Hepatocyte (in vitro differentiated cells): ENCODE results near the gene TANC1.

ENCODE experiments used
- CTCF ChIP-seq: fragments of 200-600 bp; sonication (generic); IDR thresholded peaks from 2 replicates; pipeline ENCODE4 v1.5.1; 2016; ENCODE audit warnings: antibody characterized with exemption, mild to moderate bottlenecking; ENCODE audit not compliant: poor library complexity
- EZH2 ChIP-seq: fragments of 200-600 bp; sonication (generic); IDR thresholded peaks from 2 replicates; pipeline ENCODE4 v1.6.1; 2016; ENCODE audit warnings: antibody characterized with exemption, mild to moderate bottlenecking, borderline replicate concordance
- EZH2phosphoT487 ChIP-seq: fragments of 200-600 bp; sonication (generic); IDR thresholded peaks from one replicate; pipeline ENCODE4 v1.6.1; 2018; ENCODE audit warnings: antibody characterized with exemption, mild to moderate bottlenecking, low read depth, moderate library complexity; ENCODE audit not compliant: unreplicated experiment, severe bottlenecking

DNA sequence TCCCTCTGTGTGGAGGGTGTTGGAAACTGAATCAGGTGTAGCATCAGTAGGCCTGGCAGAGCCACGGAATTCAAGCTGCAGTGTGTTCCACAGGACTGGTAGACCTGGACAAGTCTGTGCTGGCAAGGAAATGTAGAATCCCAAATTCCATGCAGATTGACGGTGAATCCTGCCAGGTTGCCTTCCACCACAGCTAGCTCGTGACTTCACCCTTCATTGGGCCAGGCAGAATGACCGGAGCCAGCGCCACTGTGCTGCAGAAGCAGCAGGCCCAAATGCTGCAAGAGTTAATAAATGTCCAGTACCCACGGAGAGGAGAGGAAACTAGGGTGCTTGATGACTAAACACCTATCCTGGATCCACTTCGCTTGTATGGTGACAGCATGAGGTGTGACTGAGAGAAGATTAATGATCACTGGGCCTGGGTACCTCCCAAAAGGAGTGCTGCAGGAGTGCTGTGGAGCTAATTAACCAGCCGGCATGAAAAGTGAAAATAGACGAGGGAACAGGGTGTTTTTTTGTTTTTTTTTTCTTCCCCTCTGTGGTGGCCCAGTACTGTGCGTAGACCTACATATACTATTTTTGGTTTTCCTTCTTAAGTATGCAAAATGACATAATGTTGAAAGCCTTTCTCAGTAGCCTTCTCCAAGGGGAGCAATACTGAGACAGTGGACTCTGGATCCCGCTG lies 122.2 kb downstream of the TANC1 start:
- TF ChIP-seq EZH2 (no peak), CTCF (no peak), EZH2phosphoT487 (no peak)
